ENCODE data around the gene NFIX.

The NFIX gene

GRCh38 chr19:13055213-13056051, 60.2 kb downstream of the NFIX start:
- Histone ChIP-seq H3K4me3 (IDR thresholded peaks at IDR 0.05; ENCODE audit: insufficient read depth, low read depth, low read length) (no peak overlapping the region), H3K79me2 (ENCODE audit: insufficient read depth, low read depth) (no peaks in the 10 kb centered on the region), H3K4me1 (ENCODE audit: low read depth, poor library complexity, severe bottlenecking) (peaks cover 17% of the 10 kb centered on the region), H3K27me3 (ENCODE audit: insufficient read depth, low read depth) (peaks cover 60% of the 10 kb centered on the region), H2AFZ (ENCODE audit: low read depth) (no peak overlapping the region), H3K4me2 (no peak overlapping the region), H4K20me1 (ENCODE audit: insufficient read depth) (no peaks in the 10 kb centered on the region), H3K27ac (no peak overlapping the region), H3K36me3 (ENCODE audit: insufficient read depth) (no peaks in the 10 kb centered on the region), H3K9ac (no peak overlapping the region)
- TF ChIP-seq CTCF (conservative IDR thresholded peaks at IDR 0.05; ENCODE audit: low read depth, low read length): no peak

- H3K4me3 ChIP-seq (IDR thresholded peaks at IDR 0.05; ENCODE audit: insufficient read depth, low read depth, low read length): no peak overlapping the region
- H3K36me3 ChIP-seq (ENCODE audit: insufficient read depth): no peaks in the 10 kb centered on the region
- peaks cover 67% of the 10 kb centered on the region for H3K27me3 ChIP-seq (ENCODE audit: insufficient read depth, low read depth)
- H3K4me1 ChIP-seq (ENCODE audit: low read depth, poor library complexity, severe bottlenecking): peaks cover 17% of the 10 kb centered on the region
- no peak overlapping the region for H2AFZ ChIP-seq (ENCODE audit: low read depth)
- H4K20me1 ChIP-seq (ENCODE audit: insufficient read depth): no peaks in the 10 kb centered on the region
- H3K79me2 ChIP-seq (ENCODE audit: insufficient read depth, low read depth): no peaks in the 10 kb centered on the region
- no peak for TF ChIP-seq CTCF (conservative IDR thresholded peaks at IDR 0.05; ENCODE audit: low read depth, low read length)
- H3K4me2 ChIP-seq: no peak overlapping the region
- H3K9ac ChIP-seq: no peak overlapping the region
- no peak overlapping the region for H3K27ac ChIP-seq
These were observed 60.9 kb downstream of the NFIX start for GRCh38 chr19:13056052-13056660.

- Histone ChIP-seq H3K27ac (no peak overlapping the region), H2AFZ (ENCODE audit: low read depth) (no peak overlapping the region), H4K20me1 (ENCODE audit: insufficient read depth) (no peaks in the 10 kb centered on the region), H3K79me2 (ENCODE audit: insufficient read depth, low read depth) (no peaks in the 10 kb centered on the region), H3K4me1 (ENCODE audit: low read depth, poor library complexity, severe bottlenecking) (peaks cover 13% of the 10 kb centered on the region), H3K36me3 (ENCODE audit: insufficient read depth) (no peaks in the 10 kb centered on the region), H3K27me3 (ENCODE audit: insufficient read depth, low read depth) (peaks cover 65% of the 10 kb centered on the region), H3K4me3 (IDR thresholded peaks at IDR 0.05; ENCODE audit: insufficient read depth, low read depth, low read length) (no peak overlapping the region), H3K9ac (no peak overlapping the region), H3K4me2 (no peak overlapping the region)
- no peak for TF ChIP-seq CTCF (conservative IDR thresholded peaks at IDR 0.05; ENCODE audit: low read depth, low read length)
These were observed 61.9 kb downstream of the NFIX start for GRCh38 chr19:13057147-13057572.

GRCh38 chr19:13057744-13058143, 62.5 kb downstream of the NFIX start:
- no peaks in the 10 kb centered on the region for H3K36me3 ChIP-seq (ENCODE audit: insufficient read depth)
- peaks cover 65% of the 10 kb centered on the region for H3K27me3 ChIP-seq (ENCODE audit: insufficient read depth, low read depth)
- H3K9ac ChIP-seq: no peak overlapping the region
- no peak overlapping the region for H3K27ac ChIP-seq
- no peak for TF ChIP-seq CTCF (conservative IDR thresholded peaks at IDR 0.05; ENCODE audit: low read depth, low read length)
- no peaks in the 10 kb centered on the region for H4K20me1 ChIP-seq (ENCODE audit: insufficient read depth)
- H2AFZ ChIP-seq (ENCODE audit: low read depth): no peak overlapping the region
- no peak overlapping the region for H3K4me3 ChIP-seq (IDR thresholded peaks at IDR 0.05; ENCODE audit: insufficient read depth, low read depth, low read length)
- H3K4me2 ChIP-seq: no peak overlapping the region
- H3K4me1 ChIP-seq (ENCODE audit: low read depth, poor library complexity, severe bottlenecking): peaks cover 13% of the 10 kb centered on the region
- no peaks in the 10 kb centered on the region for H3K79me2 ChIP-seq (ENCODE audit: insufficient read depth, low read depth)
